Fibroblast of lung (primary cell): ENCODE results near the gene NUMA1. TPM values are rescaled to one million over a fixed set of nuclear protein-coding genes. Genes with fewer than 3 reads are reported as not detected.
A peak's percentile ranks its signal among the peaks of the same experiment; 100 is the strongest.

Experiments used
- DNase-seq, 2 donors: peaks; one replicate each; pipeline versions ENCODE4 v3.0.0 to v3.0.0-alpha.2; 2010; ENCODE audit warnings: low read depth in 2 of 2
- H2AFZ ChIP-seq: 2 replicates; pipeline ENCODE4 v1.5.1; 2012; ENCODE audit warnings: low read length, control low read depth, inconsistent platforms
- H3K27ac ChIP-seq: 2 replicates; pipeline ENCODE4 v1.5.1; 2011; ENCODE audit warnings: low read length, control low read depth; ENCODE audit not compliant: insufficient read depth
- H3K27me3 ChIP-seq: 2 replicates; pipeline ENCODE4 v1.5.1; 2011; ENCODE audit warnings: mild to moderate bottlenecking, low read length; ENCODE audit not compliant: control insufficient read depth, insufficient read depth
- H3K36me3 ChIP-seq: 2 replicates; pipeline ENCODE4 v1.5.1; 2011; ENCODE audit warnings: low read length; ENCODE audit not compliant: control insufficient read depth, insufficient read depth
- H3K4me1 ChIP-seq: 2 replicates; pipeline ENCODE4 v1.5.1; 2011; ENCODE audit warnings: low read length; ENCODE audit not compliant: control insufficient read depth, insufficient read depth; ENCODE audit errors: extremely low read depth
- H3K4me2 ChIP-seq: 2 replicates; pipeline ENCODE4 v1.5.1; 2011; ENCODE audit warnings: low read length, control low read depth; ENCODE audit not compliant: insufficient read depth; ENCODE audit errors: extremely low read depth
- H3K4me3 ChIP-seq, 4 experiments: fragments of 200-600 bp in 1 of 4; sonication (generic) in 1 of 4; replicated peaks in 1 of 4; 2 replicates each; pipeline ENCODE4 v1.5.1; 2011 to 2016; ENCODE audit warnings: low read length in 4 of 4, low read depth in 3 of 4, mild to moderate bottlenecking in 3 of 4, control low read depth in 2 of 4, inconsistent platforms in 1 of 4, mixed read lengths in 1 of 4; ENCODE audit not compliant: insufficient read depth in 1 of 4; ENCODE audit errors: control extremely low read depth in 1 of 4
- H3K79me2 ChIP-seq: 2 replicates; pipeline ENCODE4 v1.5.1; 2012; ENCODE audit warnings: mild to moderate bottlenecking, low read length, inconsistent platforms; ENCODE audit not compliant: control insufficient read depth, insufficient read depth
- H3K9ac ChIP-seq: 2 replicates; pipeline ENCODE4 v1.5.1; 2011; ENCODE audit warnings: mild to moderate bottlenecking, low read length, control low read depth; ENCODE audit not compliant: insufficient read depth
- H3K9me3 ChIP-seq: 2 replicates; pipeline ENCODE4 v1.5.1; 2012; ENCODE audit warnings: low read depth, low read length; ENCODE audit not compliant: control insufficient read depth, insufficient read depth
- H4K20me1 ChIP-seq: 2 replicates; pipeline ENCODE4 v1.5.1; 2011; ENCODE audit warnings: low read length; ENCODE audit not compliant: control insufficient read depth, insufficient read depth; ENCODE audit errors: extremely low read depth
- CTCF ChIP-seq, 2 donors: IDR thresholded peaks in 1 of 2; conservative IDR thresholded peaks in 1 of 2; 1 replicate in 1 of 2; 2 replicates in 1 of 2; pipeline ENCODE4 v1.5.1; 2011 to 2012; ENCODE audit warnings: low read length in 2 of 2, control low read depth in 1 of 2, inconsistent platforms in 1 of 2, low read depth in 1 of 2, mild to moderate bottlenecking in 1 of 2
- EZH2 ChIP-seq: IDR thresholded peaks from 2 replicates; pipeline ENCODE4 v1.5.1; 2012; ENCODE audit warnings: low read length, control low read depth, mild to moderate bottlenecking; ENCODE audit errors: missing control alignments
- polyA plus RNA-seq, 2 donors: library from polyadenylated mRNA; depleted of rRNA in 1 of 2; stranded (reverse) in 1 of 2; unstranded in 1 of 2; fragments of >200 nt; gene quantifications; 2 replicates each; pipeline ENCODE4 v1.2.1, GENCODE V29; 2011 to 2012; ENCODE audit warnings: missing spikeins in 1 of 2
- total RNA-seq: library from RNA; depleted of rRNA; stranded (reverse); fragments of >200 nt; gene quantifications from 2 replicates; pipeline ENCODE4 v1.2.1, GENCODE V29; 2014

The NUMA1 gene
- total and polyA plus RNA-seq, 2 donors (not counting 1 experiment from before 2014, with no cell fraction given), result 59.0 to 247 TPM

GRCh38 chr11:71977743-71978418, 102.5 kb downstream of the NUMA1 start:
- Histone ChIP-seq H2AFZ (no peak overlapping the region), H3K4me2 (no peak overlapping the region), H3K36me3 (no peaks in the 10 kb centered on the region), H3K9ac (no peak overlapping the region), H3K4me3 (no peak overlapping the region), H3K4me1 (no peaks in the 10 kb centered on the region), H4K20me1 (no peaks in the 10 kb centered on the region), H3K79me2 (no peaks in the 10 kb centered on the region), H3K27ac (no peak overlapping the region), H3K9me3 (no peaks in the 10 kb centered on the region), H3K27me3 (no peaks in the 10 kb centered on the region)
- no peak for TF ChIP-seq EZH2
- TF ChIP-seq CTCF (conservative IDR thresholded peaks at IDR 0.05 in 1 of 2, IDR thresholded peaks at IDR 0.05 in 1 of 2; ENCODE audit: low read depth in 1 of 2, low read length in 2 of 2), result peak; percentile 74 to 78
- peak; percentile 24 to 65 for DNase-seq

GRCh38 chr11:71977090-71977489, 103.3 kb downstream of the NUMA1 start:
- no peaks in the 10 kb centered on the region for H3K79me2 ChIP-seq
- H3K36me3 ChIP-seq, result no peaks in the 10 kb centered on the region
- H2AFZ ChIP-seq, result no peak overlapping the region
- no peaks in the 10 kb centered on the region for H3K4me1 ChIP-seq
- H3K27ac ChIP-seq, result no peak overlapping the region
- no peak overlapping the region for H3K4me2 ChIP-seq
- no peak overlapping the region for H3K9ac ChIP-seq
- no peaks in the 10 kb centered on the region for H4K20me1 ChIP-seq
- H3K27me3 ChIP-seq, result no peaks in the 10 kb centered on the region
- TF ChIP-seq EZH2, result no peak
- TF ChIP-seq CTCF (conservative IDR thresholded peaks at IDR 0.05 in 1 of 2, IDR thresholded peaks at IDR 0.05 in 1 of 2; ENCODE audit: low read depth in 1 of 2, low read length in 2 of 2), result no peak
- H3K4me3 ChIP-seq, result no peak overlapping the region
- no peak for DNase-seq
- no peaks in the 10 kb centered on the region for H3K9me3 ChIP-seq

GRCh38 chr11:71976551-71976950, 103.8 kb downstream of the NUMA1 start:
- Histone ChIP-seq H3K9ac (no peak overlapping the region), H3K4me2 (no peak overlapping the region), H3K4me1 (no peaks in the 10 kb centered on the region), H2AFZ (no peak overlapping the region), H3K79me2 (no peaks in the 10 kb centered on the region), H3K27ac (no peak overlapping the region), H3K36me3 (no peaks in the 10 kb centered on the region), H4K20me1 (no peaks in the 10 kb centered on the region), H3K27me3 (no peaks in the 10 kb centered on the region), H3K4me3 (no peak overlapping the region), H3K9me3 (no peaks in the 10 kb centered on the region)
- no peak for TF ChIP-seq EZH2
- TF ChIP-seq CTCF (conservative IDR thresholded peaks at IDR 0.05 in 1 of 2, IDR thresholded peaks at IDR 0.05 in 1 of 2; ENCODE audit: low read depth in 1 of 2, low read length in 2 of 2), result no peak
- no peak for DNase-seq
